Lower leg skin (tissue), 3 donors: ENCODE data around the gene NTN4.

Source experiments
- CTCF ChIP-seq, 3 donors: fragments of 450-650 bp; IDR thresholded peaks; one replicate each; pipeline ENCODE4 v1.5.1; 2016; ENCODE audit warnings: antibody characterized with exemption in 3 of 3, mild to moderate bottlenecking in 3 of 3, moderate library complexity in 2 of 3
- POLR2A ChIP-seq, 2 donors: fragments of 450-650 bp; IDR thresholded peaks; one replicate each; pipeline ENCODE4 v1.6.1; 2016 to 2017; ENCODE audit warnings: antibody characterized with exemption in 2 of 2, mild to moderate bottlenecking in 1 of 2, moderate library complexity in 1 of 2

DNA sequence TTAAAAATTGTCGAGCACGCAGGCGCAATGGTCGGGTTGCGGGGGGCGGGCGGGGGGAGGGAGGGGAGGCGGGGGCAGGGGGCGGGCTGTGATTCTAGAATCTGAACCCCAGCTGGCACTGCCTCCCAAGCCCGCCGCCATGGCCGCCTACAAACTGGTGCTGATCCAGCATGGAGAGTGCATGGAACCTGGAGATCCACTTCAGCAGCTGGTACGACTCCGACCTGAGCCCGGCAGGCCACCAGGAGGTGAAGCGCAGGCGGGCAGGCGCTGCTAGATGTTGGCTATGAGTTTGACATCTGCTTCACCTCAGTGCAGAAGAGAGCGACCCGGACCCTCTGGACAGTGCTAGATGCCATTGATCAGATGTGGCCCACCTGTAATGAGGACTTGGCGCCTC, 118.4 kb downstream of the NTN4 start:
- TF ChIP-seq CTCF (IDR thresholded peaks at IDR 0.05) (no peak), POLR2A (IDR thresholded peaks at IDR 0.05) (no peak)
